Heart left ventricle (tissue), 16 donors: ENCODE data around the gene NTSR2. TPM values are rescaled to one million over a fixed set of nuclear protein-coding genes. Genes with fewer than 3 reads are reported as not detected.

Source experiments
- ATAC-seq, 4 donors: fragments of 200-7000 bp; cut with Tn5 transposase; one replicate each; pipeline ENCODE4 v1.9.1; 2020 to 2022; ENCODE audit warnings: moderate library complexity in 4 of 4, mild to moderate bottlenecking in 3 of 4, moderate number of reproducible peaks in 1 of 4
- DNase-seq, 5 donors: peaks; one replicate each; pipeline ENCODE4 v3.0.0-alpha.2; 2020
- H3K27ac ChIP-seq, 12 donors: fragments of 200-600 bp; sonication (generic) in 4 of 12; one replicate each; pipeline versions ENCODE4 v1.5.0 to v1.8.0; 2016 to 2022; ENCODE audit warnings: mild to moderate bottlenecking in 2 of 12
- H3K27me3 ChIP-seq, 9 donors: fragments of 200-600 bp; sonication (generic) in 2 of 9; one replicate each; pipeline versions ENCODE4 v1.5.1 to v1.8.0; 2016 to 2022; ENCODE audit warnings: mild to moderate bottlenecking in 3 of 9
- H3K36me3 ChIP-seq, 9 donors: fragments of 200-600 bp; sonication (generic) in 2 of 9; one replicate each; pipeline versions ENCODE4 v1.5.0 to v1.8.0; 2018 to 2022; ENCODE audit warnings: mild to moderate bottlenecking in 2 of 9
- H3K4me1 ChIP-seq, 12 donors: fragments of 200-600 bp; sonication (generic) in 4 of 12; one replicate each; pipeline versions ENCODE4 v1.5.0 to v1.8.0; 2016 to 2022; ENCODE audit warnings: mild to moderate bottlenecking in 3 of 12
- H3K4me3 ChIP-seq, 12 donors: fragments of 200-600 bp; sonication (generic) in 4 of 12; one replicate each; pipeline versions ENCODE4 v1.5.0 to v1.8.0; 2017 to 2022; ENCODE audit warnings: mild to moderate bottlenecking in 9 of 12, moderate library complexity in 4 of 12
- H3K9me3 ChIP-seq, 12 donors: fragments of 200-600 bp; sonication (generic) in 4 of 12; one replicate each; pipeline versions ENCODE4 v1.5.0 to v1.8.0; 2016 to 2022; ENCODE audit warnings: mild to moderate bottlenecking in 1 of 12
- CTCF ChIP-seq, 12 donors: fragments of 200-600 bp; sonication (generic) in 4 of 12; IDR thresholded peaks; one replicate each; pipeline versions ENCODE4 v1.5.0 to v1.8.0; 2018 to 2022; ENCODE audit warnings: antibody characterized with exemption in 12 of 12, mild to moderate bottlenecking in 5 of 12
- POLR2A ChIP-seq, 2 donors: fragments of 450-650 bp; IDR thresholded peaks; one replicate each; pipeline ENCODE4 v1.6.1; 2017; ENCODE audit warnings: antibody characterized with exemption in 2 of 2, mild to moderate bottlenecking in 2 of 2, moderate library complexity in 2 of 2
- WGBS, 4 donors: extraction: QIAGEN DNeasy Blood & Tissue Kit in 2 of 4; methylation state at CpG; one replicate each; pipeline versions ENCODE4 v1.1.5 to v1.1.7; 2013 to 2018; 5-methylcytosine and 5-hydroxymethylcytosine counted together
- intact Hi-C, 10 donors: fragments of 100-400 bp; cut with DNase I; formaldehyde crosslinking; loops; one replicate each; pipeline versions ENCODE4 v1.11.1 to v1.14.2; 2022
- polyA plus RNA-seq, 2 donors: library from polyadenylated mRNA; stranded (reverse); fragments of 200-250 nt; gene quantifications; one replicate each; pipeline ENCODE4 v1.2.3, GENCODE V29; 2013
- total RNA-seq, 9 donors: library from RNA; depleted of rRNA in 2 of 9; stranded (reverse); fragments of >200 nt in 2 of 9; fragmentation: NEBNext Ultra II Directional in 3 of 9; extraction: Animal tissue kit (Norgen Biotek cat#: 25700) in 3 of 9; gene quantifications; one replicate each; pipeline versions ENCODE4 v1.1.0 to v1.2.4, GENCODE V29; 2016 to 2023
- donor health status: ischemic (EF 13 %, LVEDD 7.1; RV severe dilation, severe dysfunction).
- donor health status: healthy with polysubstance abuse.
- donor health status: DM: no; HTN: yes; CAD: no.
- donor health status: DM: no; HTN: no; CAD: no.
- donor health status: ischemic (EF 25% LVEDD 6.9; RV normal size, moderate dysfunction).
- donor health status: ischemic (EF 25% LVEDD 5.7; RV mildly dilated, moderate dysfunction).
- donor health status: healthy.
- donor health status: DM: yes; HTN: yes; CAD: no.
- donor health status: ischemic (EF 35%, LVEDD 5.7; RV mildly dilated, moderate dysfunction).
- donor health status: nonischemic (EF 11% LVEDD 7.7; RV severe dilation, severe dysfunction).
- donor health status: DM: yes; HTN: yes; CAD: no.
- donor health status: PGD.
- donor health status: ischemic (EF 29% LVEDD 5.4; RV normal size, mild dysfunction).
- donor health status: nonischemic (EF 23%, LVEDD 6.1; RV moderate dilation, normal function).

The NTSR2 gene
- total and polyA plus RNA-seq, 11 donors: 0.04 to 0.16 TPM; not detected in 9

- H3K36me3 ChIP-seq: no peaks in the 10 kb centered on the region
- peaks cover 0 to 6% (median 0%) of the 10 kb centered on the region in 9 donors for H3K27me3 ChIP-seq
- TF ChIP-seq CTCF (IDR thresholded peaks at IDR 0.05) (peak; percentile 78 to 97 (median 87)), POLR2A (IDR thresholded peaks at IDR 0.05) (no peak)
- H3K4me1 ChIP-seq: peaks cover 0 to 36% (median 14%) of the 10 kb centered on the region in 12 donors
- ATAC-seq: peak; percentile 81 to 90 (median 88)
- intact Hi-C loops: loop anchor here in 5 of 10 donors (1.0 to 10.0 kb wide), 3 partner anchors 90 to 214 kb away; no protein-coding TSS in a partner anchor
- peak overlapping the region in 9 of 12 donors; percentile 2 to 77 (median 59) for H3K27ac ChIP-seq
- WGBS, 4 donors: 6 to 7% (median 6%) methylated on average over 22 to 23 of the region's 23 CpGs
- H3K9me3 ChIP-seq: no peaks in the 10 kb centered on the region
- H3K4me3 ChIP-seq: peak overlapping the region in 10 of 12 donors; percentile 3 to 41 (median 30)
- DNase-seq: peak; percentile 83 to 91 (median 86)
Measured at GRCh38 chr2:11688222-11689069, 18.5 kb upstream of the NTSR2 start.

DNA sequence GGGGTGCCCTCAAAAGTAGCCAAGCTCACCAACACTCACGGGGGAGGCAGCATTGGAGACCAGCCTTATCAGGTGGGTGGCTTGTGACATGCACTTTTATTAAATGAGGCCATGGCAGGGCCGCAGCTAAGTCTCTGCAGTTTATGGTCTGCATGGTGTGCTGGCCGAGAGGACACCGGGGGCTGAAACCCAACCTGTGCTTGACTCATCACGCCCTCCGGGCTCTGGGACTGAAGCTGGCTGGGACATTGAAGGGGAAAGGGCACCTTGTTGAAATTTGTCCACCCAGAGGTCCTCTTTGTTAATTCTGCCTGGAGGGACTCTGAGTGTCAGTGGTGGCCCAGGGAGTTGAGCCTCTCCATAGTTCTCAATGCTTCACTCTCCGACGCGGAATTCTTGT, 17.7 kb upstream of the NTSR2 start:
- peak overlapping the region in 5 of 12 donors; percentile 22 to 37 (median 28) for H3K4me3 ChIP-seq
- TF ChIP-seq POLR2A (IDR thresholded peaks at IDR 0.05) (no peak), CTCF (IDR thresholded peaks at IDR 0.05) (no peak)
- H3K36me3 ChIP-seq: no peaks in the 10 kb centered on the region
- WGBS, 4 donors: 38 to 72% (median 65%) methylated on average over 3 to 9 of the region's 9 CpGs
- ATAC-seq (peak in 2 of 4 donors; percentile 3 to 15), DNase-seq (no peak)
- peak overlapping the region in 6 of 12 donors; percentile 7 to 77 (median 64) for H3K27ac ChIP-seq
- peaks cover 0 to 29% (median 13%) of the 10 kb centered on the region in 12 donors for H3K4me1 ChIP-seq
- H3K9me3 ChIP-seq: no peaks in the 10 kb centered on the region
- intact Hi-C loops: loop anchor here in 5 of 10 donors (1.0 to 10.0 kb wide), 3 partner anchors 91 to 213 kb away; no protein-coding TSS in a partner anchor
- H3K27me3 ChIP-seq: peaks cover 0 to 7% (median 0%) of the 10 kb centered on the region in 9 donors

GRCh38 chr2:11685906-11686470, 16.0 kb upstream of the NTSR2 start:
- no peak overlapping the region for H3K27ac ChIP-seq
- ATAC-seq: no peak
- H3K4me3 ChIP-seq: no peak overlapping the region
- TF ChIP-seq CTCF (IDR thresholded peaks at IDR 0.05): no peak
- TF ChIP-seq POLR2A (IDR thresholded peaks at IDR 0.05): no peak
- intact Hi-C loops: loop anchor here in 3 of 10 donors (10.0 kb wide), 1 partner anchor 211 kb away; no protein-coding TSS in a partner anchor
- no peaks in the 10 kb centered on the region for H3K9me3 ChIP-seq
- H3K36me3 ChIP-seq: no peaks in the 10 kb centered on the region
- no peak for DNase-seq
- 91 to 96% (median 94%) methylated on average over 10 of the region's 10 CpGs for WGBS, 4 donors
- peaks cover 0 to 7% (median 0%) of the 10 kb centered on the region in 9 donors for H3K27me3 ChIP-seq
- H3K4me1 ChIP-seq: peaks cover 0 to 22% (median 13%) of the 10 kb centered on the region in 12 donors
